Endothelial cell (in vitro differentiated cells): ENCODE measurements around the gene UTP18. TPM values are rescaled to one million over a fixed set of nuclear protein-coding genes. Genes with fewer than 3 reads are reported as not detected.
A peak's percentile ranks its signal among the peaks of the same experiment; 100 is the strongest.
"Not testable (repeated sequence)": the region's sequence is repeated elsewhere in the genome, so short reads cannot be mapped to it uniquely, and the experiment has no call there.

Experiments
- DNase-seq: peaks from one replicate; pipeline ENCODE4 v3.0.0; 2021; ENCODE audit warnings: low spot score
- H3K27ac Mint-ChIP-seq: one replicate; pipeline ENCODE4 v1.8.0; 2021; ENCODE audit warnings: mixed read lengths, inconsistent platforms; ENCODE audit not compliant: unreplicated experiment
- H3K27me3 Mint-ChIP-seq: one replicate; pipeline ENCODE4 v1.8.0; 2021; ENCODE audit warnings: mild to moderate bottlenecking, moderate library complexity, mixed read lengths, inconsistent platforms; ENCODE audit not compliant: unreplicated experiment
- H3K36me3 Mint-ChIP-seq: one replicate; pipeline ENCODE4 v1.8.0; 2021; ENCODE audit warnings: mild to moderate bottlenecking, low read depth, mixed read lengths, inconsistent platforms; ENCODE audit not compliant: unreplicated experiment
- H3K4me1 Mint-ChIP-seq: one replicate; pipeline ENCODE4 v1.8.0; 2021; ENCODE audit warnings: mild to moderate bottlenecking, mixed read lengths, inconsistent platforms; ENCODE audit not compliant: unreplicated experiment
- H3K4me3 Mint-ChIP-seq: one replicate; pipeline ENCODE4 v1.8.0; 2021; ENCODE audit warnings: mild to moderate bottlenecking, mixed read lengths, inconsistent platforms; ENCODE audit not compliant: unreplicated experiment
- H3K9me3 Mint-ChIP-seq: one replicate; pipeline ENCODE4 v1.8.0; 2021; ENCODE audit warnings: mixed read lengths, inconsistent platforms; ENCODE audit not compliant: unreplicated experiment
- CTCF ChIP-seq: fragments of 200-600 bp; sonication (generic); IDR thresholded peaks from one replicate; pipeline ENCODE4 v1.5.0; 2021; ENCODE audit warnings: antibody characterized with exemption; ENCODE audit not compliant: unreplicated experiment
- total RNA-seq: library from RNA; stranded (reverse); fragmentation: NEBNext Ultra II Directional; extraction: Animal tissue kit (Norgen Biotek cat#: 25700); gene quantifications from one replicate; pipeline ENCODE4 v1.2.1, GENCODE V29; 2021; ENCODE audit not compliant: unreplicated experiment

Gene UTP18
- total RNA-seq, 1 donor from 2014 or later: 31.5 TPM

GRCh38 chr17:51279183-51279582 is 18.8 kb downstream of the UTP18 start:
- Mint-ChIP-seq H3K36me3 (peaks cover 15% of the 10 kb centered on the region), H3K4me3 (no peak overlapping the region), H3K9me3 (no peaks in the 10 kb centered on the region), H3K27me3 (peaks cover 2% of the 10 kb centered on the region), H3K4me1 (no peaks in the 10 kb centered on the region), H3K27ac (no peak overlapping the region)
- DNase-seq: no peak
- TF ChIP-seq CTCF: no peak

GRCh38 chr17:51287412-51287811 is 27.1 kb downstream of the UTP18 start:
- H3K4me3 Mint-ChIP-seq: peak overlapping the region; percentile 1
- no peaks in the 10 kb centered on the region for H3K27me3 Mint-ChIP-seq
- DNase-seq: no peak
- H3K36me3 Mint-ChIP-seq: peaks cover 20% of the 10 kb centered on the region
- no peak overlapping the region for H3K27ac Mint-ChIP-seq
- no peaks in the 10 kb centered on the region for H3K9me3 Mint-ChIP-seq
- no peak for TF ChIP-seq CTCF
- no peaks in the 10 kb centered on the region for H3K4me1 Mint-ChIP-seq

- Mint-ChIP-seq H3K9me3 (no peaks in the 10 kb centered on the region), H3K4me1 (no peaks in the 10 kb centered on the region), H3K27ac (no peak overlapping the region), H3K36me3 (peaks cover 34% of the 10 kb centered on the region), H3K27me3 (no peaks in the 10 kb centered on the region), H3K4me3 (no peak overlapping the region)
- no peak for DNase-seq
- TF ChIP-seq CTCF: no peak
Observed at GRCh38 chr17:51289696-51290111, 29.4 kb downstream of the UTP18 start.

GRCh38 chr17:51294338-51294737 is 34.0 kb downstream of the UTP18 start:
- not testable (repeated sequence) for H3K4me3 Mint-ChIP-seq, H3K27me3 Mint-ChIP-seq, H3K4me1 Mint-ChIP-seq, DNase-seq, H3K9me3 Mint-ChIP-seq, H3K27ac Mint-ChIP-seq
- peaks cover 22% of the 10 kb centered on the region for H3K36me3 Mint-ChIP-seq

- H3K4me3 Mint-ChIP-seq: no peak overlapping the region
Observed at GRCh38 chr17:51298508-51299371, 38.4 kb downstream of the UTP18 start.

More at GRCh38 chr17:51298508-51299371, 38.4 kb downstream of the UTP18 start:
- Mint-ChIP-seq H3K4me1 (no peaks in the 10 kb centered on the region), H3K9me3 (no peaks in the 10 kb centered on the region), H3K27ac (no peak overlapping the region), H3K36me3 (peaks cover 8% of the 10 kb centered on the region), H3K27me3 (no peaks in the 10 kb centered on the region)
- peak; percentile 35 for TF ChIP-seq CTCF
- peak; percentile 23 for DNase-seq
